HEK293T (cell line): ENCODE measurements around the gene ZDHHC19.

Experiments
- BHLHE40 ChIP-seq: fragments of 450-650 bp; IDR thresholded peaks from 2 replicates; pipeline ENCODE4 v1.6.1; 2016; ENCODE audit warnings: mild to moderate bottlenecking, moderate library complexity, borderline replicate concordance
- CTBP1 ChIP-seq: fragments of 450-650 bp; IDR thresholded peaks from 2 replicates; pipeline ENCODE4 v1.6.1; 2016; ENCODE audit warnings: borderline replicate concordance
- FOXA1 ChIP-seq: fragments of 450-650 bp; IDR thresholded peaks from 2 replicates; pipeline ENCODE4 v1.6.1; 2016; ENCODE audit warnings: mild to moderate bottlenecking
- FOXK2 ChIP-seq: fragments of 450-650 bp; IDR thresholded peaks from 2 replicates; pipeline ENCODE4 v1.6.1; 2016; ENCODE audit warnings: mild to moderate bottlenecking
- FOXM1 ChIP-seq: fragments of 450-650 bp; IDR thresholded peaks from 2 replicates; pipeline ENCODE4 v1.6.1; 2017; ENCODE audit warnings: mild to moderate bottlenecking, borderline replicate concordance
- L3MBTL2 ChIP-seq: fragments of 450-650 bp; conservative IDR thresholded peaks from 2 replicates; pipeline ENCODE4 v1.6.1; 2016; ENCODE audit warnings: mild to moderate bottlenecking
- LEF1 ChIP-seq: fragments of 450-650 bp; IDR thresholded peaks from 2 replicates; pipeline ENCODE4 v1.6.1; 2017; ENCODE audit warnings: mild to moderate bottlenecking, borderline replicate concordance
- NFRKB ChIP-seq: fragments of 450-650 bp; IDR thresholded peaks from 2 replicates; pipeline ENCODE4 v1.6.1; 2016; ENCODE audit warnings: mild to moderate bottlenecking, moderate library complexity
- SP1 ChIP-seq: fragments of 450-650 bp; IDR thresholded peaks from 2 replicates; pipeline ENCODE4 v1.6.1; 2017
- SUZ12 ChIP-seq: fragments of 450-650 bp; IDR thresholded peaks from 2 replicates; pipeline ENCODE4 v1.6.1; 2016; ENCODE audit warnings: mild to moderate bottlenecking
- TARDBP ChIP-seq: fragments of 450-650 bp; IDR thresholded peaks from 2 replicates; pipeline ENCODE4 v1.6.1; 2016
- ZNF384 ChIP-seq: fragments of 450-650 bp; IDR thresholded peaks from 2 replicates; pipeline ENCODE4 v1.6.1; 2016

DNA sequence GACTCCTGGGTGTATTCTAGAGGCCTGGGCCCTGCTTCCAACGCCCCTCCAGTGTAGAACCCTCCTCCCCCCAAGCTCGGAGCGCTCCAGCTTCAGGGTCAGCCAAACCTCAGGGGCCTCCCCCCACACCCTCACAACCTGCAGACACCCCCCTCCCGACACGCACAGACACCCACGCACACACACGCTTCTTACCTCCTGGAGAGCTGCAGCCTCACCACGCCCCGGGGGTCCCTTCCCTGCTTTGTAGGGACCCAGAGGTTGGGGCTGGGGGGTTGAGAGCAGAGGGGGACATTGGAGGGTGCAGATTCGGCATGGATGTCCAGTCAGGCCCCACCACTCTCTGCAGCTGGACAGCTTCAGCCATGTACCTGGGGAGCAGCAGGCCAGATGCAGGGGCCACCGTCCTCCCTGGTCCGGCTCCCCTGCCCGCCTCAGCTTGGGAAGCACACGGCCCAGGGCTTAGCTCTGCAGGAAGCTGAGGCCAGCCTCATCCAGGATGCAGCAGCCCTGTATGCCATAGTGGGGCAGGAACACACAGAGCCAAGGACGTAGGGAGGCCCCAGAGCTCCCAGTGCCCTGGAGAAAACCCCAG is 13.0 kb downstream of the ZDHHC19 start:
- TF ChIP-seq LEF1, result no peak
- no peak for TF ChIP-seq SP1
- no peak for TF ChIP-seq BHLHE40
- TF ChIP-seq FOXA1, result no peak
- TF ChIP-seq FOXK2, result no peak
- TF ChIP-seq TARDBP, result no peak
- TF ChIP-seq NFRKB, result no peak
- TF ChIP-seq SUZ12, result no peak
- TF ChIP-seq FOXM1, result no peak
- no peak for TF ChIP-seq L3MBTL2
- TF ChIP-seq CTBP1, result no peak
- TF ChIP-seq ZNF384, result no peak
